ENCODE measurements around the gene SKAP1. TPM values are rescaled to one million over a fixed set of nuclear protein-coding genes. Genes with fewer than 3 reads are reported as not detected.

The SKAP1 gene
- polyA plus RNA-seq, 3 donors, result 0.13 to 1.0 (median 0.52) TPM

DNA sequence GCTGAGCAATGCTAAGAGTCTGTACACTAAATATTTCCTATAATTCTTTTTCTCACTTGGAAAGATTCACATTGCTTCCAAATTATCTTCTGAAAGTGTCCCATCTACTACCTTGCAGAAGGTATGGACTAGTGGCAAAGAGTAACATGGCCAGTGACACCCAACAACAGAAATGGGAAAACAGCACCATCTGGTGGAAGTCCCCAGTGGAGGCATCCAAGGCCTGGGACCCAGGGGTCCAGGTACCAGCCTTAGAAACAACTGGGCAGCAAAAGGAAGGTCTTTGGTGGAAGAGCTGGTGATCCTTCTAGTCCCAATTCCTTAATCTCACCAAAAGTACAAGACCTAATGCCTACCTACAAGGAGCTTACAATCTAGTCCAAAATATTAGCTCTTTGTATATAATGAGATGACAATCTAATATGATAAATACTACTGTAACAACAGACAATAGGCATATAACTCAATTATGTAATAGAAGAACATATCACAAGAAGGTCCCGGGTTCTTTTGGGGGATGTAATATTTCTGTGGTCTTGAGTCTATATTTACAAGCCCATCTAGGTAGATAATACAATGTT lies 55.3 kb downstream of the SKAP1 start:
- H3K4me2 ChIP-seq (replicated peaks; ENCODE audit: extremely low read depth, low read length, poor library complexity, severe bottlenecking), result no peak overlapping the region
- H3K27ac Mint-ChIP-seq, result no peak overlapping the region
- intact Hi-C loops (cut with micrococcal nuclease), result no loop called here
- H3K9ac ChIP-seq (ENCODE audit: insufficient read depth, low read length, poor library complexity, severe bottlenecking), result no peak overlapping the region
- H3K4me1 ChIP-seq (ENCODE audit: control insufficient read depth in 1 of 2, insufficient read depth in 2 of 2, low read length in 2 of 2), result no peaks in the 10 kb centered on the region
- peak; percentile 47 for TF ChIP-seq CTCF (IDR thresholded peaks at IDR 0.05)
- no peaks in the 10 kb centered on the region for H3K36me3 ChIP-seq (replicated peaks in 1 of 2; ENCODE audit: control insufficient read depth in 1 of 2, insufficient read depth in 2 of 2, low read length in 2 of 2)
- H3K9me3 Mint-ChIP-seq, result no peaks in the 10 kb centered on the region
- H3K9me3 ChIP-seq (replicated peaks in 1 of 2; ENCODE audit: control insufficient read depth in 1 of 2, insufficient read depth in 1 of 2, low read length in 2 of 2), result no peaks in the 10 kb centered on the region
- H3K4me3 ChIP-seq (replicated peaks in 1 of 3; ENCODE audit: low read depth in 2 of 3, low read length in 3 of 3), result no peak overlapping the region
- no peaks in the 10 kb centered on the region for H4K20me1 ChIP-seq (ENCODE audit: insufficient read depth, low read length)
- DNase-seq, result peak; percentile 5 to 29 (median 11)
- H3K27me3 Mint-ChIP-seq (ENCODE audit: low read depth in 3 of 3), result peaks cover 6 to 32% (median 8%) of the 10 kb centered on the region in 3 donors
- no CpG with 5 or more reads among the region's 1 CpG for WGBS (ENCODE audit: insufficient coverage)
- no peak overlapping the region for H3K27ac ChIP-seq (ENCODE audit: low read depth in 1 of 2, low read length in 2 of 2)
- no peak overlapping the region for H3K4me3 Mint-ChIP-seq
- H2AFZ ChIP-seq (ENCODE audit: insufficient read depth, low read depth, low read length, poor library complexity, severe bottlenecking), result no peak overlapping the region
- no peaks in the 10 kb centered on the region for H3K79me2 ChIP-seq (ENCODE audit: insufficient read depth, low read length)
- peaks cover 15 to 27% of the 10 kb centered on the region in 2 donors for H3K27me3 ChIP-seq (ENCODE audit: control insufficient read depth in 2 of 2, insufficient read depth in 2 of 2, low read length in 2 of 2)
- no peaks in the 10 kb centered on the region for H3K4me1 Mint-ChIP-seq
- H3K36me3 Mint-ChIP-seq, result no peaks in the 10 kb centered on the region

GRCh38 chr17:48373883-48374282 lies 56.1 kb downstream of the SKAP1 start:
- Histone ChIP-seq H3K36me3 (replicated peaks in 1 of 2; ENCODE audit: control insufficient read depth in 1 of 2, insufficient read depth in 2 of 2, low read length in 2 of 2) (no peaks in the 10 kb centered on the region), H3K27ac (ENCODE audit: low read depth in 1 of 2, low read length in 2 of 2) (no peak overlapping the region), H4K20me1 (ENCODE audit: insufficient read depth, low read length) (no peaks in the 10 kb centered on the region), H3K4me2 (replicated peaks; ENCODE audit: extremely low read depth, low read length, poor library complexity, severe bottlenecking) (no peak overlapping the region), H2AFZ (ENCODE audit: insufficient read depth, low read depth, low read length, poor library complexity, severe bottlenecking) (no peak overlapping the region), H3K27me3 (ENCODE audit: control insufficient read depth in 2 of 2, insufficient read depth in 2 of 2, low read length in 2 of 2) (peaks cover 15 to 27% of the 10 kb centered on the region in 2 donors), H3K79me2 (ENCODE audit: insufficient read depth, low read length) (no peaks in the 10 kb centered on the region), H3K4me1 (ENCODE audit: control insufficient read depth in 1 of 2, insufficient read depth in 2 of 2, low read length in 2 of 2) (no peaks in the 10 kb centered on the region), H3K9ac (ENCODE audit: insufficient read depth, low read length, poor library complexity, severe bottlenecking) (no peak overlapping the region), H3K4me3 (replicated peaks in 1 of 3; ENCODE audit: low read depth in 2 of 3, low read length in 3 of 3) (no peak overlapping the region), H3K9me3 (replicated peaks in 1 of 2; ENCODE audit: control insufficient read depth in 1 of 2, insufficient read depth in 1 of 2, low read length in 2 of 2) (no peaks in the 10 kb centered on the region)
- Mint-ChIP-seq H3K27me3 (ENCODE audit: low read depth in 3 of 3) (peaks cover 3 to 29% (median 3%) of the 10 kb centered on the region in 3 donors), H3K9me3 (no peaks in the 10 kb centered on the region), H3K4me3 (no peak overlapping the region), H3K4me1 (no peaks in the 10 kb centered on the region), H3K27ac (no peak overlapping the region), H3K36me3 (no peaks in the 10 kb centered on the region)
- WGBS (ENCODE audit: insufficient coverage), result 85% methylated on average over 3 of the region's 3 CpGs
- intact Hi-C loops (cut with micrococcal nuclease), result no loop called here
- TF ChIP-seq CTCF (IDR thresholded peaks at IDR 0.05), result no peak
- DNase-seq, result no peak
